ENCODE measurements around the gene TRIO. TPM values are rescaled to one million over a fixed set of nuclear protein-coding genes. Genes with fewer than 3 reads are reported as not detected.

The TRIO gene
- total RNA-seq, 2 donors from 2014 or later: 181 to 202 TPM

DNA sequence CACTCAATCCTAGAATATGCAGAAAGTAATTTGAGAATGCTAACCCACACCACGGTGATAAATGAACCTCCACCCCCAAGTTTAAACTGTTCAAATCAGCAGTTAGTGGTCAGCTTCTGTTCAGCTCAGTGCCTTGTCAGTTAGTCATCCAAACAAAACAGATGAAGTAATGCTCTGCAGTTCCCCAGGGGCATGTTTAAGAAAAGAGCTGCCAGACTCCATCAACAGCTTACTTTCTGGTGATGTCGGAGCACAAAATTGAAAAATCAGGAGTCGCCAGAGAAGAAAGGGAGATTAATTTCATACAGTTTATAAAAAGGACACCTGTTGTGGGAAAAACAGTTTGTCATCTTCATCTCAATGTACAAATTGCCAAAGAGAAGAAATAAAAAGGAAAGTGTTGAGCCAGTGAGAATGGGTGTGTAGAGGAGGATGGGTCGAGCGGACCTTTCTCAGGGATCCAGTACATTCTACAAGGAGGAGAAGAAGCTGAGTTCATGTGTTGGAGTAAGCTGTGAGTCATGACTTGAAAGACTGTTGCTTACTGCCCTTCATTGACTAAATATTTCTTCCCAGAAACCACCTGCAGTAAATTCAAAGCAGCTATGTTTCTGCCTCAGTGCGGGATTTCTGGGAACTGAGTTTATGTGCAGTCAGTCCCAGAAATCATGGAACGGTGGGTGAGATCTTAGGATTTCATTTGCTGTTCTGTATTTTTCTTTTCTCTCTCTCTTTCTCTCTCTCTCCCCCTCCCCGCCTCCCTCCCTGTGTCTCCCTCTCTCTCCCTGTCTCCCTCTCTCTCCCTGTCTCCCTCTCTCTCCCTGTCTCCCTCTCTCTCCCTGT is 13.7 kb downstream of the TRIO start:
- intact Hi-C loops (cut with DNase I): no loop called here
- no peak for DNase-seq (ENCODE audit: low spot score)

- DNase-seq (ENCODE audit: low spot score): no peak
- intact Hi-C loops (cut with DNase I): no loop called here
Observed at GRCh38 chr5:14157493-14157782, 14.3 kb downstream of the TRIO start.

DNA sequence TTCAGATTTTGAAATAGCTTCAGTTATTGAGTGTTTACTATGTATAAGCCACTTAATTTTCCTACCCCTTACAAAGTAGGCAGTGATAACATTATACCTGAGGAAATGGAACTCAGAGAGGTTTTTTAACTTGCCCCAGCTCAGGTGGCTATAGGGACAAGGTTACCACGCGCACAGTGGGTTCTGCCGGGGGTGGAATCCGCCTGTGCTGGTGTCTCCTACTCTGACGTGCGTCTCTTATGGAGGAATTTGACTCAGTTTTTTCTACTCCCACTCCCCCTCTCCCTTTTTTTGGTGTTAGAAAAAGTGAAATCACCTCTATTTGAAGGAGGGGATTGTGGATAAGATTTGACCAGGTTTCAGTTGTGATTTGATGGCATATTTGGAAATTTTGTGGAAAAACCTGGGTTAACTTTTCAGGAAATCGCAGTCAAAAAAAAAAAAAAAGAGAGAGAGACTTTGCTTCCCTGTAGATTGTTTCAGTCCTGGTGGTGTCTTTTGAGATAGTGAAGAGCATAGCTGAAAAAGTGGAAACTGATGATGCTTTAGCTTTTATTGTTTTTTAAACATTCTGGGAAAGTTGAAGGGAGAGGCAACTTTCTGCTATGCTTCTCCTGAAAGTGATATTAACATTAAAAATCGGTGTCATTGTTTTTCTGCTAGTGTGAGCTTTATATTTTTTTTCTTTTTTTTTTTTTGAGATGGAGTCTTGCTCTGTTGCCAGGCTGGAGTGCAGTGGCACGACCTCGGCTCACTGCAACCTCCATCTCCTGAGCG is 15.9 kb downstream of the TRIO start:
- intact Hi-C loops (cut with DNase I): no loop called here

DNA sequence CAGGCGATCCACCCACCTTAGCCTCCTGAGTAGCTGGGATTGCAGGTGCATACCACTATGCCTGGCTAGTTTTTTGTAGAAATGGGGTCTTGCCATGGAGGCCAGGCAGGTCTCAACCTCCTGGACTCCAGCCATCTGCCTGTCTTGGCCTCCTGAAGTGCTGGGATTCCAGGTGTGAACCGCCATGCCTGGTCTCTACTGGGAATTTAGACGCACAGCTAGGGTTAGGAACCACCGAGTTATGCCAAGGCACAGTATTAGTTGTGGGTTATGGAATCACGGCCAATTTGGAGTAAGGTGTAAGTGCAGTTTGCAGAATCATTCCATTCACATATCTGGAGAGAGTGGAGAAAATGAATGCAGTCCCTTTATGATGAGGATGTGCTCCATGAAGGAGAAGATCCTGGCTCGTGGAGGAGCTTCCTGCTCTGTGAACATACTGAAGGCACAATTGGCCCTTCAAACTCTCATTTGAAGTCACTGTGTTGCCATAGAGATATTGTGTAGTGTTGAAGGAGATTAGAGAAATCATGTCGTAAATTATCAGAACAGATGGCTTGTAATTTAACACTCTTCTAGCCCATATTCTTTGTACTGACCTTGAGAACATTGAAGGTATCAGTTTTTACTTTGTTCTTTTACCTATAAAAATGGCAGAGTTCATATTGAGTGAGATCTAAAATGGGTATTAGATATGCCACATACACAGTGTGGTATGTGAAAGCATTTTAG is 18.8 kb downstream of the TRIO start:
- intact Hi-C loops (cut with DNase I): no loop called here
- DNase-seq (ENCODE audit: low spot score): no peak

More for the DNA sequence above, 15.9 kb downstream of the TRIO start:
- DNase-seq (ENCODE audit: low spot score): no peak

- DNase-seq (ENCODE audit: low spot score): no peak
- intact Hi-C loops (cut with DNase I): no loop called here
Observed at GRCh38 chr5:14164164-14165163, 21.3 kb downstream of the TRIO start.

DNA sequence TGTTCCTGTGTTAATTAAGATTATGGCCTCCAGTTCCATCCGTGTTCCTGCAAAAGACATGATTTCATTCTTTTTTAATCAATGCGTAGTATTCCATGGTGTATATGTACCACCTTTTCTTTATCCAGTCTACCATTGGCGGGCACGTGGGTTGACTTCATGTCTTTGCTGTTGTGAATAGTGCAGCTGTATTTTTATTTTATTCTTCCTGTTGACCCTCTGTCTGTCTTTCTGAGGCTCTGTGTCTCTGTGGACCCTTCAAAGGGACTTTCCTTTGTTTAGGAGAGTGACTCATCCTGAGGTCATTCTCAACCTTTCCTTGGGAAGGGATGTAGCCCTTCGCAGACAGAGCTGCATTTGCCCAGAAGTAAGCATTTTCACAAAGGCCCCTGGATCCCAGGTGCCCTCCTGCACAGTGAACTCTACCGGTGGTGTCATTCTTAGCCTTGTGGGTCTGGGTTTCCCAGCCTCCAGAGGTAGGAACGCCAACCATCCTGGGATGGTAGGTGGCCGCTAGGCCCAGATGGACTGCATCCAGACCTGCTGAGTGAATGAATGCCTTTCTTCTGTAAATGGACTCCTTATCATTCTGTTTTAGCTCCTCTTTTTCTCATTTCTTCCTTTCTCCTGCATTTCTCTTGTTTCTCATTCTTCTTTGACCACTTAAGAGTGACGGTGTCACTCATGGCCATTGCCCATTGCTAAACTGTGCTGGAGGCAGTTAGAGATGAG is 22.4 kb downstream of the TRIO start:
- no peak for DNase-seq (ENCODE audit: low spot score)

GRCh38 chr5:14166437-14166836 is 23.3 kb downstream of the TRIO start:
- intact Hi-C loops (cut with DNase I): no loop called here
- no peak for DNase-seq (ENCODE audit: low spot score)

More for the DNA sequence above, 22.4 kb downstream of the TRIO start:
- intact Hi-C loops (cut with DNase I): no loop called here

DNA sequence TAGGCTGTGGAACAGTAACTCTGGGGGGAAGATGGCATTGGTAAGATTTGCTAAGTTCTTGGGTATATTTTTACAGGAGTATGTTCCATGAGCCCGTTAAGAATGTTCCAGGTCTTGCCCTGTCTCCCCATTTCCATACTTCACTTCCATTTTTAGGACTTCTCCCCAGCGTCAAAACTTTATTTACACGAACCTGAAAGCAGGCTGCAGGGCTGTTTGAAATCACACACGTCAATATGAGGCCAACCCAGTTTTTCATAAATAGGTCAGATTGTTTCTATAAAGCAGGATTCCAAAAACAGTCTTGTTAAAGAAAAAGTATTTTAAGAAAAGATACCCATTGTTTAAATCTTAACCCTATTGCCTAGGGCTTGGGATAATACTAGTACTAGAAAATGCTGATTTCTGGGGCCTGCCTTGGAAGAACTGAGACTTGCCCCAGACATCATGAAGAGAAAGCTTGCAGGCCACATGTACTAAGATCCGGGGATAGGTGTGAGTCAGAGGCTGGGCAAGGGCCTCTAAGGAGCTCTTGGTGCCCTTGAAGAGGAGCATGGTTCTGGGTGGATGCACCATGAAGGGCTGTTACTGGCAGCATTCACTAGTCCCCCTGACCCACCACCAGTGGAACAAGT is 24.2 kb downstream of the TRIO start:
- intact Hi-C loops (cut with DNase I): no loop called here
- DNase-seq (ENCODE audit: low spot score): no peak

- intact Hi-C loops (cut with DNase I): no loop called here
- DNase-seq (ENCODE audit: low spot score): no peak
Observed at GRCh38 chr5:14168144-14168792, 25.1 kb downstream of the TRIO start.

- intact Hi-C loops (cut with DNase I): no loop called here
- no peak for DNase-seq (ENCODE audit: low spot score)
Observed at GRCh38 chr5:14168793-14169262, 25.7 kb downstream of the TRIO start.

DNA sequence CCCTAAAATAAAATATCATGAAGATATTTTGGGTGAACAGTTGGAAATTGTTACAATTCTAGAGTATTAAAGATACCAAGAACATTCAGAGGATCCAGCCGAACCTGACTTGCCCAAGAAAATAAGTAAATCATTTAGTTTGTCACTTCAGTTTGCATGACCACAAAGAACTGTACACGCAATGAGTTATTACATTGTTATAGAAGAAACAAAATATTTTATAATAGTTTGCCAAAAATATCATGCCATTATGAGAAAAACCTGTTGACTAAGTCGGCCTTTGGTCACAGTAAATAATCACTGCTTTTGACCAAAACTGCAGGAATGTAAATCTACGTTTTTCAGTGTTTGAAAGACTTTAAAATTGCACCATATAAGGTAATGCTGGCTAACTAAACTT is 27.9 kb downstream of the TRIO start:
- intact Hi-C loops (cut with DNase I): no loop called here
- no peak for DNase-seq (ENCODE audit: low spot score)

GRCh38 chr5:14171621-14172020 is 28.5 kb downstream of the TRIO start:
- intact Hi-C loops (cut with DNase I): no loop called here
- no peak for DNase-seq (ENCODE audit: low spot score)

GRCh38 chr5:14172149-14172795 is 29.1 kb downstream of the TRIO start:
- no peak for DNase-seq (ENCODE audit: low spot score)
- intact Hi-C loops (cut with DNase I): no loop called here

GRCh38 chr5:14173377-14174229 is 30.5 kb downstream of the TRIO start:
- intact Hi-C loops (cut with DNase I): no loop called here
- DNase-seq (ENCODE audit: low spot score): no peak

GRCh38 chr5:14174230-14174636 is 31.1 kb downstream of the TRIO start:
- no peak for DNase-seq (ENCODE audit: low spot score)
- intact Hi-C loops (cut with DNase I): no loop called here

DNA sequence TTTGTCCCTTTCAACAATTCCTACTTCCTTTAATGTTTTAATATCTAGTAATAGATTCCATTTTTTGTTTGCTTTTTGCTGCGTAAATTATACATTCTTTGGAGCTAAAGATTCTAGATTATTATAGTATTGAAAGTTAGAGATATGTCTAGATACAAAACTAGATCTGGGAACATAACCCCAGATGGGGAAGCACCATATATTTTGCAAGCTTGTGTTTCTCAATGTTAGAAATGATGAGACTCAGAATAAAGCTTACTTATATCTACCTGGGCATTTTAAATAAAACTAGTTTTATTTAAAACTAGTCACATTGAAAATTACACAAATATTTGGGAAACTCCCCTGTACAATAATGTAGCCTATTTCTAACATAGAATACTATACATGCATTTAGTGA is 32.2 kb downstream of the TRIO start:
- intact Hi-C loops (cut with DNase I): no loop called here
- no peak for DNase-seq (ENCODE audit: low spot score)

Data from posterior vena cava (tissue), 2 donors.